ENCODE results near the gene WDR88. TPM values are rescaled to one million over a fixed set of nuclear protein-coding genes. Genes with fewer than 3 reads are reported as not detected.

The WDR88 gene
- total and polyA plus RNA-seq, 2 donors (not counting 1 experiment from before 2014, with no cell fraction given): 0.47 TPM; not detected in 1

DNA sequence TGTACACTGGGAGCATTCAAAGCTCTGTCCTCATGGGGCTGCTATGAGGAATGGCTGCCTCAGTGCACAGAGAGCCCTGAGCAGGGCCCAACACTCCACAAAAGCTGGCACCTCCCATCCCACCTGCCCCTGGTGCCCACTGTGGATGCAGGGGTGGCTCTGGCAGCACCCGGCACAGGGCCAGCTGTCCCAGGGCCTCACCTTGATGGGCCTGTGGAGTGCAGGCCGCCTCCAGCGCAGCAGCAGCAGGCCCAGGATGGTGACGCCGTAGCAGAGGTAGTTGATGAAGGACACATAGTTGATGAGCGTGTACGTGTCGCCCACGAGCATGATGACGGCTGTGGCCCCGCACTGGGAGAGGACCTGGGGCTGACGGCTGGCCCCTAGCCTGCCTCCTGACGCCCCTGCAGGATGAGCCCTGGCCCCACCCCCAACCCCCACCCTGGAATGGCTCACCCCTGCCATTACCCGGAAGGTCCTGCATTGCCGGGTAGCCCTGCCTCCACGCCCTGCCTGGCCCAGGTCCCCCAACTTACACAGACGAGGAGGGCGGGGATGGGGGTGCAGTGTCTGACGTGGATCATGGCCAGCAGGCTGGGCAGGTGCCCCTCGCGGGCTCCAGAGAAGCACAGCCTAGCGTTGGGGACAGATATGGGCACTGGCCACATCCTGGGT, 78.5 kb downstream of the WDR88 start:
- ATAC-seq (ENCODE audit: low read depth): no peak

DNA sequence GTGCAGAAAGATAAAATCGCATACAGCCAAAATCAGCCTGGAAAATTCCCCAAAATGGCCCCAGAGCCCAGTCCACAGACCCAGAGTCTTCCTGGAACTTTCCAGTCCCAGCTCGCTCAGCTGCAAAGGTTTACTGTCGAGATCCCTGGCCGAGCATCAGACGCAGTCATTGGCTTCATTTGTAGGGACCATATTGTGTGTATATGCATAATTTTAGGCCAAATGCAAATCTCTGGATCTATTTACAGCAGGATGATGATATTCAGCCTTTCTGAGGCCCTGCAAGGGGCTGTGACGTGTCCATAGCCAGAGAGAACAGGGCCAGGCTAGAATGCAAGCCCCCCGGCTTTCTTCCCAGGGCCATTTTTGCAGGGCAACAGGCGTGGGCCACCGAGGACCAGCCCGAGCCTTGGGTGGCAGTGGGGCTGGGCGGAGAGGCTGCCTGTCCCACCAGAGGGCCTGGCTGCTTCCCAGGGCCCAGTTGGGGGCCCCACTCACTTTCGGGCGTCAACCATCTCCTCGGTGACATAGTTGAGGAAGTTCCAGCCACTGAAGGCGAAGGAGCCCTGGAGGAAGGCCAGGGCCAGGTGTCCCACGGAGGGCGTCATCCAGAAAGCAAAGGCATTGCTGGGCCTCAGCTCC, 80.0 kb downstream of the WDR88 start:
- ChIA-PET POLR2A (no interaction called here), CTCF (no interaction called here)
- no peak overlapping the region for H3K4me2 ChIP-seq (replicated peaks; ENCODE audit: low read depth, low read length, poor library complexity, severe bottlenecking)
- H3K36me3 ChIP-seq (replicated peaks in 1 of 2; ENCODE audit: control extremely low read depth in 1 of 2, control insufficient read depth in 1 of 2, extremely low read depth in 1 of 2, insufficient read depth in 2 of 2, low read length in 1 of 2): no peaks in the 10 kb centered on the region
- no peaks in the 10 kb centered on the region for H3K27me3 Mint-ChIP-seq
- no peaks in the 10 kb centered on the region for H3K4me1 ChIP-seq (ENCODE audit: control insufficient read depth in 2 of 2, insufficient read depth in 2 of 2, low read length in 2 of 2)
- no peak for DNase-seq
- no peak overlapping the region for H3K4me3 Mint-ChIP-seq
- H3K9me3 ChIP-seq (ENCODE audit: control extremely low read depth in 1 of 3, control insufficient read depth in 2 of 3, insufficient read depth in 1 of 3, low read length in 2 of 3): no peaks in the 10 kb centered on the region
- no peak overlapping the region for H3K4me3 ChIP-seq (ENCODE audit: control extremely low read depth in 1 of 5, extremely low read depth in 1 of 5, insufficient read depth in 1 of 5, low read depth in 2 of 5, low read length in 4 of 5)
- H3K9me3 Mint-ChIP-seq (ENCODE audit: insufficient read depth): no peaks in the 10 kb centered on the region
- no peaks in the 10 kb centered on the region for H3K27me3 ChIP-seq (replicated peaks in 1 of 4; ENCODE audit: control extremely low read depth in 1 of 4, control insufficient read depth in 3 of 4, insufficient read depth in 4 of 4, low read length in 3 of 4)
- H2AFZ ChIP-seq (ENCODE audit: insufficient read depth, low read depth, low read length, poor library complexity, severe bottlenecking): no peak overlapping the region
- no peaks in the 10 kb centered on the region for H3K4me1 Mint-ChIP-seq
- no peak overlapping the region for H3K27ac Mint-ChIP-seq
- intact Hi-C loops (cut with micrococcal nuclease): no loop called here
- H3K79me2 ChIP-seq (ENCODE audit: control insufficient read depth, insufficient read depth, low read length): no peaks in the 10 kb centered on the region
- WGBS (ENCODE audit: insufficient coverage): 82% methylated on average over 16 of the region's 17 CpGs
- TF ChIP-seq, protein P1, sequence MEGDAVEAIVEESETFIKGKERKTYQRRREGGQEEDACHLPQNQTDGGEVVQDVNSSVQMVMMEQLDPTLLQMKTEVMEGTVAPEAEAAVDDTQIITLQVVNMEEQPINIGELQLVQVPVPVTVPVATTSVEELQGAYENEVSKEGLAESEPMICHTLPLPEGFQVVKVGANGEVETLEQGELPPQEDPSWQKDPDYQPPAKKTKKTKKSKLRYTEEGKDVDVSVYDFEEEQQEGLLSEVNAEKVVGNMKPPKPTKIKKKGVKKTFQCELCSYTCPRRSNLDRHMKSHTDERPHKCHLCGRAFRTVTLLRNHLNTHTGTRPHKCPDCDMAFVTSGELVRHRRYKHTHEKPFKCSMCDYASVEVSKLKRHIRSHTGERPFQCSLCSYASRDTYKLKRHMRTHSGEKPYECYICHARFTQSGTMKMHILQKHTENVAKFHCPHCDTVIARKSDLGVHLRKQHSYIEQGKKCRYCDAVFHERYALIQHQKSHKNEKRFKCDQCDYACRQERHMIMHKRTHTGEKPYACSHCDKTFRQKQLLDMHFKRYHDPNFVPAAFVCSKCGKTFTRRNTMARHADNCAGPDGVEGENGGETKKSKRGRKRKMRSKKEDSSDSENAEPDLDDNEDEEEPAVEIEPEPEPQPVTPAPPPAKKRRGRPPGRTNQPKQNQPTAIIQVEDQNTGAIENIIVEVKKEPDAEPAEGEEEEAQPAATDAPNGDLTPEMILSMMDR (IDR thresholded peaks at IDR 0.05): no peak
- TF ChIP-seq EZH2 (IDR thresholded peaks at IDR 0.05; ENCODE audit: borderline replicate concordance, insufficient read depth, low read depth, low read length, poor library complexity, severe bottlenecking): no peak
- no peak overlapping the region for H3K9ac ChIP-seq (ENCODE audit: low read length)
- no peaks in the 10 kb centered on the region for H4K20me1 ChIP-seq (ENCODE audit: control insufficient read depth, insufficient read depth, low read length, poor library complexity, severe bottlenecking)
- H3K27ac ChIP-seq (ENCODE audit: low read length in 2 of 2): no peak overlapping the region
- no peak for ATAC-seq (ENCODE audit: low read depth)

More for the DNA sequence above, 78.5 kb downstream of the WDR88 start:
- TF ChIP-seq, protein P1 (IDR thresholded peaks at IDR 0.05): no peak
- no peak for TF ChIP-seq EZH2 (IDR thresholded peaks at IDR 0.05; ENCODE audit: borderline replicate concordance, insufficient read depth, low read depth, low read length, poor library complexity, severe bottlenecking)
- no peak overlapping the region for H3K4me3 Mint-ChIP-seq
- 95% methylated on average over 21 of the region's 22 CpGs for WGBS (ENCODE audit: insufficient coverage)
- H3K27ac Mint-ChIP-seq: no peak overlapping the region
- H3K4me1 Mint-ChIP-seq: no peaks in the 10 kb centered on the region
- intact Hi-C loops (cut with micrococcal nuclease): no loop called here
- no peak overlapping the region for H3K9ac ChIP-seq (ENCODE audit: low read length)
- no peak overlapping the region for H3K27ac ChIP-seq (ENCODE audit: low read length in 2 of 2)
- H2AFZ ChIP-seq (ENCODE audit: insufficient read depth, low read depth, low read length, poor library complexity, severe bottlenecking): no peak overlapping the region
- no peaks in the 10 kb centered on the region for H4K20me1 ChIP-seq (ENCODE audit: control insufficient read depth, insufficient read depth, low read length, poor library complexity, severe bottlenecking)
- H3K4me2 ChIP-seq (replicated peaks; ENCODE audit: low read depth, low read length, poor library complexity, severe bottlenecking): no peak overlapping the region
- H3K27me3 Mint-ChIP-seq: no peaks in the 10 kb centered on the region
- H3K27me3 ChIP-seq (replicated peaks in 1 of 4; ENCODE audit: control extremely low read depth in 1 of 4, control insufficient read depth in 3 of 4, insufficient read depth in 4 of 4, low read length in 3 of 4): no peaks in the 10 kb centered on the region
- ChIA-PET CTCF (no interaction called here), POLR2A (no interaction called here)
- no peaks in the 10 kb centered on the region for H3K9me3 Mint-ChIP-seq (ENCODE audit: insufficient read depth)
- no peaks in the 10 kb centered on the region for H3K36me3 ChIP-seq (replicated peaks in 1 of 2; ENCODE audit: control extremely low read depth in 1 of 2, control insufficient read depth in 1 of 2, extremely low read depth in 1 of 2, insufficient read depth in 2 of 2, low read length in 1 of 2)
- no peaks in the 10 kb centered on the region for H3K4me1 ChIP-seq (ENCODE audit: control insufficient read depth in 2 of 2, insufficient read depth in 2 of 2, low read length in 2 of 2)
- DNase-seq: no peak
- H3K9me3 ChIP-seq (ENCODE audit: control extremely low read depth in 1 of 3, control insufficient read depth in 2 of 3, insufficient read depth in 1 of 3, low read length in 2 of 3): no peaks in the 10 kb centered on the region
- no peak overlapping the region for H3K4me3 ChIP-seq (ENCODE audit: control extremely low read depth in 1 of 5, extremely low read depth in 1 of 5, insufficient read depth in 1 of 5, low read depth in 2 of 5, low read length in 4 of 5)
- H3K79me2 ChIP-seq (ENCODE audit: control insufficient read depth, insufficient read depth, low read length): no peaks in the 10 kb centered on the region
